Prostate gland (tissue), 2 donors: ENCODE data around the gene GNG13. TPM values are rescaled to one million over a fixed set of nuclear protein-coding genes. Genes with fewer than 3 reads are reported as not detected.

Source experiments
- DNase-seq: peaks from one replicate; pipeline ENCODE4 v3.0.0-alpha.2; 2019; ENCODE audit warnings: low spot score
- H3K27ac ChIP-seq, 2 donors: fragments of 200-600 bp; sonication (generic); 2 replicates each; pipeline ENCODE4 v1.5.1; 2017 to 2019
- H3K27me3 ChIP-seq: fragments of 200-600 bp; sonication (generic); replicated peaks from 2 replicates; pipeline ENCODE4 v1.5.1; 2019; ENCODE audit not compliant: insufficient read depth
- H3K36me3 ChIP-seq, 2 donors: fragments of 200-600 bp; sonication (generic); 1 replicate in 1 of 2; 2 replicates in 1 of 2; pipeline versions ENCODE4 v1.5.1 to v1.8.1; 2017 to 2019
- H3K4me1 ChIP-seq: fragments of 200-600 bp; sonication (generic); replicated peaks from 2 replicates; pipeline ENCODE4 v1.5.1; 2019
- H3K4me3 ChIP-seq, 2 donors: fragments of 200-600 bp; sonication (generic); 2 replicates each; pipeline ENCODE4 v1.5.1; 2017 to 2019
- H3K9me3 ChIP-seq: fragments of 200-600 bp; sonication (generic); 2 replicates; pipeline ENCODE4 v1.5.1; 2017
- CTCF ChIP-seq, 4 experiments: fragments of 200-600 bp in 2 of 4; fragments of 450-650 bp in 2 of 4; sonication (generic) in 2 of 4; IDR thresholded peaks; 1 replicate in 3 of 4; 2 replicates in 1 of 4; pipeline ENCODE4 v1.5.1; 2016 to 2019; ENCODE audit warnings: antibody characterized with exemption in 4 of 4, mild to moderate bottlenecking in 2 of 4, moderate library complexity in 2 of 4
- POLR2A ChIP-seq: fragments of 450-650 bp; IDR thresholded peaks from one replicate; pipeline ENCODE4 v1.6.1; 2016; ENCODE audit warnings: antibody characterized with exemption, mild to moderate bottlenecking
- POLR2AphosphoS5 ChIP-seq: sonication (generic); formaldehyde crosslinking; IDR thresholded peaks from one replicate; pipeline ENCODE4 v1.6.1; 2017; ENCODE audit warnings: antibody characterized with exemption
- WGBS: methylation state at CpG from one replicate; pipeline ENCODE4 v1.1.5; 2018; 5-methylcytosine and 5-hydroxymethylcytosine counted together
- intact Hi-C: fragments of 100-400 bp; cut with DNase I; formaldehyde crosslinking; loops from one replicate; pipeline ENCODE4 v1.14.2; 2022
- total RNA-seq, 2 donors: library from RNA; depleted of rRNA; stranded (reverse); fragments of >200 nt; gene quantifications; one replicate each; pipeline ENCODE4 v1.1.0, GENCODE V29; 2016

The GNG13 gene
- total RNA-seq = not detected

GRCh38 chr16:799948-800833 is at the start of gene GNG13:
TSS of gene GNG13 (minus strand) at chr16:800734. CDS start at chr16:799077, 1,657 bp downstream.
- WGBS = 2% methylated on average over 49 of the region's 57 CpGs
- Histone ChIP-seq H3K9me3 (no peaks in the 10 kb centered on the region), H3K36me3 (no peaks in the 10 kb centered on the region), H3K4me3 (no peak within 1 kb of the TSS), H3K27me3 (peaks cover 19% of the 10 kb centered on the region), H3K4me1 (no peaks in the 10 kb centered on the region), H3K27ac (no peak within 1 kb of the TSS)
- DNase-seq = no peak
- intact Hi-C loops = no loop called here
- TF ChIP-seq POLR2AphosphoS5 = no peak

- H3K36me3 ChIP-seq = no peaks in the 10 kb centered on the region
- H3K4me3 ChIP-seq = no peak overlapping the region
- no peak overlapping the region for H3K27ac ChIP-seq
- H3K9me3 ChIP-seq = no peaks in the 10 kb centered on the region
- 94% methylated on average over 44 of the region's 44 CpGs for WGBS
- intact Hi-C loops = no loop called here
- H3K4me1 ChIP-seq = no peaks in the 10 kb centered on the region
- no peak for DNase-seq
- TF ChIP-seq CTCF (IDR thresholded peaks at IDR 0.05) (no peak), POLR2AphosphoS5 (no peak), POLR2A (no peak)
- no peaks in the 10 kb centered on the region for H3K27me3 ChIP-seq
These were observed 48.1 kb upstream of the GNG13 start for GRCh38 chr16:848510-849253.

GRCh38 chr16:847681-848445 is 47.3 kb upstream of the GNG13 start:
- Histone ChIP-seq H3K27ac (no peak overlapping the region), H3K4me3 (no peak overlapping the region), H3K4me1 (no peaks in the 10 kb centered on the region), H3K27me3 (no peaks in the 10 kb centered on the region), H3K9me3 (no peaks in the 10 kb centered on the region), H3K36me3 (no peaks in the 10 kb centered on the region)
- 90% methylated on average over 33 of the region's 33 CpGs for WGBS
- no peak for TF ChIP-seq CTCF (IDR thresholded peaks at IDR 0.05)
- TF ChIP-seq POLR2AphosphoS5 = no peak
- TF ChIP-seq POLR2A = no peak
- no peak for DNase-seq
- intact Hi-C loops = no loop called here

GRCh38 chr16:847151-847550 is 46.6 kb upstream of the GNG13 start:
- Histone ChIP-seq H3K4me3 (no peak overlapping the region), H3K27me3 (no peaks in the 10 kb centered on the region), H3K4me1 (no peaks in the 10 kb centered on the region), H3K36me3 (no peaks in the 10 kb centered on the region), H3K27ac (no peak overlapping the region), H3K9me3 (no peaks in the 10 kb centered on the region)
- intact Hi-C loops = no loop called here
- TF ChIP-seq POLR2A (no peak), POLR2AphosphoS5 (no peak), CTCF (IDR thresholded peaks at IDR 0.05) (no peak)
- no peak for DNase-seq
- WGBS = 90% methylated on average over 10 of the region's 10 CpGs

GRCh38 chr16:845351-845745 is 44.8 kb upstream of the GNG13 start:
- intact Hi-C loops = no loop called here
- Histone ChIP-seq H3K4me3 (no peak overlapping the region), H3K27me3 (no peaks in the 10 kb centered on the region), H3K36me3 (no peaks in the 10 kb centered on the region), H3K27ac (no peak overlapping the region), H3K4me1 (no peaks in the 10 kb centered on the region), H3K9me3 (no peaks in the 10 kb centered on the region)
- WGBS = 58% methylated on average over 26 of the region's 26 CpGs
- TF ChIP-seq POLR2A (no peak), CTCF (IDR thresholded peaks at IDR 0.05) (no peak), POLR2AphosphoS5 (no peak)
- DNase-seq = no peak
